Left kidney (tissue), 8 donors: ENCODE data around the gene RPL10A. TPM values are rescaled to one million over a fixed set of nuclear protein-coding genes. Genes with fewer than 3 reads are reported as not detected.
A peak's percentile ranks its signal among the peaks of the same experiment; 100 is the strongest.
"Not testable (repeated sequence)": the region's sequence is repeated elsewhere in the genome, so short reads cannot be mapped to it uniquely, and the experiment has no call there.

ENCODE experiments used
- DNase-seq: peaks from one replicate; pipeline ENCODE4 v3.0.0-alpha.2; 2013
- long read RNA-seq, 8 donors: transcript quantifications; one replicate each; lab custom pipeline, GENCODE V29; 2026
- polyA plus RNA-seq: library from polyadenylated mRNA; unstranded; fragments of 120-200 nt; gene quantifications from one replicate; pipeline ENCODE4 v1.2.1, GENCODE V29; 2013; ENCODE audit not compliant: insufficient read length

The RPL10A gene
- polyA plus RNA-seq: 1,859 TPM
- long read RNA-seq, donor 1, transcript RPL10A-203 (5 exons, 1,069 nt): minor isoform, 11 of 1,698 reads
- long read RNA-seq, donor 1, transcript RPL10A-204 (6 exons, 962 nt): minor isoform, 9 of 1,698 reads
- long read RNA-seq, donor 1, transcript RPL10A-201 (6 exons, 716 nt): major isoform, 1,128 of 1,698 reads
- long read RNA-seq, donor 1, transcript RPL10A-202 (5 exons, 1,063 nt): minor isoform, 122 of 1,698 reads
- long read RNA-seq, donor 1, partial matches to known transcripts: 349 of 1,698 reads
- long read RNA-seq, donor 1, other reads (novel, unspliced or antisense): 77 of 1,698 reads
- long read RNA-seq, donor 2, transcript RPL10A-202 (5 exons, 1,063 nt): minor isoform, 95 of 1,486 reads
- long read RNA-seq, donor 2, transcript RPL10A-201 (6 exons, 716 nt): major isoform, 912 of 1,486 reads
- long read RNA-seq, donor 2, transcript RPL10A-203 (5 exons, 1,069 nt): minor isoform, 16 of 1,486 reads
- long read RNA-seq, donor 2, transcript RPL10A-204 (6 exons, 962 nt): minor isoform, 5 of 1,486 reads
- long read RNA-seq, donor 2, partial matches to known transcripts: 387 of 1,486 reads
- long read RNA-seq, donor 2, other reads (novel, unspliced or antisense): 70 of 1,486 reads
- long read RNA-seq, donor 3, transcript RPL10A-201 (6 exons, 716 nt): major isoform, 673 of 1,067 reads
- long read RNA-seq, donor 3, transcript RPL10A-204 (6 exons, 962 nt): minor isoform, 7 of 1,067 reads
- long read RNA-seq, donor 3, transcript RPL10A-202 (5 exons, 1,063 nt): minor isoform, 112 of 1,067 reads
- long read RNA-seq, donor 3, partial matches to known transcripts: 217 of 1,067 reads
- long read RNA-seq, donor 3, other reads (novel, unspliced or antisense): 53 of 1,067 reads
- long read RNA-seq, donor 4, transcript RPL10A-202 (5 exons, 1,063 nt): minor isoform, 29 of 322 reads
- long read RNA-seq, donor 4, transcript RPL10A-201 (6 exons, 716 nt): major isoform, 184 of 322 reads
- long read RNA-seq, donor 4, partial matches to known transcripts: 101 of 322 reads
- long read RNA-seq, donor 4, other reads (novel, unspliced or antisense): 7 of 322 reads
- long read RNA-seq, donor 5, transcript RPL10A-203 (5 exons, 1,069 nt): minor isoform, 20 of 2,993 reads
- long read RNA-seq, donor 5, transcript RPL10A-201 (6 exons, 716 nt): major isoform, 2,133 of 2,993 reads
- long read RNA-seq, donor 5, transcript RPL10A-204 (6 exons, 962 nt): minor isoform, 17 of 2,993 reads
- long read RNA-seq, donor 5, transcript RPL10A-202 (5 exons, 1,063 nt): minor isoform, 201 of 2,993 reads
- long read RNA-seq, donor 5, partial matches to known transcripts: 435 of 2,993 reads
- long read RNA-seq, donor 5, other reads (novel, unspliced or antisense): 187 of 2,993 reads
- long read RNA-seq, donor 6, transcript RPL10A-201 (6 exons, 716 nt): major isoform, 1,070 of 1,613 reads
- long read RNA-seq, donor 6, transcript RPL10A-204 (6 exons, 962 nt): minor isoform, 7 of 1,613 reads
- long read RNA-seq, donor 6, transcript RPL10A-203 (5 exons, 1,069 nt): minor isoform, 7 of 1,613 reads
- long read RNA-seq, donor 6, transcript RPL10A-202 (5 exons, 1,063 nt): minor isoform, 99 of 1,613 reads
- long read RNA-seq, donor 6, partial matches to known transcripts: 342 of 1,613 reads
- long read RNA-seq, donor 6, other reads (novel, unspliced or antisense): 88 of 1,613 reads
- long read RNA-seq, donor 7, transcript RPL10A-204 (6 exons, 962 nt): minor isoform, 7 of 2,547 reads
- long read RNA-seq, donor 7, transcript RPL10A-202 (5 exons, 1,063 nt): minor isoform, 289 of 2,547 reads
- long read RNA-seq, donor 7, transcript RPL10A-203 (5 exons, 1,069 nt): minor isoform, 14 of 2,547 reads
- long read RNA-seq, donor 7, transcript RPL10A-201 (6 exons, 716 nt): major isoform, 1,335 of 2,547 reads
- long read RNA-seq, donor 7, partial matches to known transcripts: 806 of 2,547 reads
- long read RNA-seq, donor 7, other reads (novel, unspliced or antisense): 94 of 2,547 reads
- long read RNA-seq, donor 8, transcript RPL10A-202 (5 exons, 1,063 nt): minor isoform, 95 of 740 reads
- long read RNA-seq, donor 8, transcript RPL10A-203 (5 exons, 1,069 nt): minor isoform, 9 of 740 reads
- long read RNA-seq, donor 8, transcript RPL10A-201 (6 exons, 716 nt): major isoform, 470 of 740 reads
- long read RNA-seq, donor 8, partial matches to known transcripts: 135 of 740 reads
- long read RNA-seq, donor 8, other reads (novel, unspliced or antisense): 27 of 740 reads

- DNase-seq: peak; percentile 98
Observed at GRCh38 chr6:35468181-35468979, at the start of gene RPL10A. TSS of gene RPL10A (plus strand) at chr6:35468401. CDS start at chr6:35468435, 34 bp downstream.

- peak; percentile 26 for DNase-seq
Observed at GRCh38 chr6:35419417-35419816, 48.8 kb upstream of the RPL10A start.

- no peak for DNase-seq
Observed at GRCh38 chr6:35419961-35420360, 48.2 kb upstream of the RPL10A start.

- DNase-seq: no peak
Observed at GRCh38 chr6:35425284-35425683, 42.9 kb upstream of the RPL10A start.

- DNase-seq: no peak
Observed at GRCh38 chr6:35426074-35426473, 42.1 kb upstream of the RPL10A start.

- no peak for DNase-seq
Observed at GRCh38 chr6:35427435-35427834, 40.8 kb upstream of the RPL10A start.

- no peak for DNase-seq
Observed at GRCh38 chr6:35427851-35428321, 40.3 kb upstream of the RPL10A start.

- no peak for DNase-seq
Observed at GRCh38 chr6:35428421-35429149, 39.6 kb upstream of the RPL10A start.

GRCh38 chr6:35429463-35429862 is 38.7 kb upstream of the RPL10A start:
- DNase-seq: no peak

GRCh38 chr6:35432291-35432690 is 35.9 kb upstream of the RPL10A start:
- DNase-seq: no peak

- DNase-seq: not testable (repeated sequence)
Observed at GRCh38 chr6:35432702-35433101, 35.5 kb upstream of the RPL10A start.

- no peak for DNase-seq
Observed at GRCh38 chr6:35435074-35435837, 32.9 kb upstream of the RPL10A start.

GRCh38 chr6:35436071-35436857 is 31.9 kb upstream of the RPL10A start:
- no peak for DNase-seq

- DNase-seq: not testable (repeated sequence)
Observed at GRCh38 chr6:35438378-35439065, 29.7 kb upstream of the RPL10A start.

- DNase-seq: no peak
Observed at GRCh38 chr6:35439308-35439707, 28.9 kb upstream of the RPL10A start.

- no peak for DNase-seq
Observed at GRCh38 chr6:35441205-35441604, 27.0 kb upstream of the RPL10A start.
